Measurements from ENCODE around the gene MBNL3. TPM values are rescaled to one million over a fixed set of nuclear protein-coding genes. Genes with fewer than 3 reads are reported as not detected.

Gene MBNL3
- total RNA-seq, 2 donors from 2014 or later: 3.5 to 8.1 TPM

GRCh38 chrX:132413459-132413858 lies 75.4 kb downstream of the MBNL3 start:
- no peaks in the 10 kb centered on the region for H3K4me1 ChIP-seq (ENCODE audit: control insufficient read depth in 1 of 2, low read depth in 2 of 2)
- TF ChIP-seq CTCF (IDR thresholded peaks at IDR 0.05): no peak
- ATAC-seq (ENCODE audit: insufficient number of reproducible peaks, low FRiP score, low read depth): no peak
- H3K36me3 ChIP-seq: no peaks in the 10 kb centered on the region
- DNase-seq (ENCODE audit: low spot score): no peak
- H3K27me3 ChIP-seq (replicated peaks; ENCODE audit: insufficient read depth): no peaks in the 10 kb centered on the region
- no peak overlapping the region for H3K4me3 ChIP-seq
- H3K27ac ChIP-seq: no peak overlapping the region
- no peaks in the 10 kb centered on the region for H3K9me3 ChIP-seq

- no peaks in the 10 kb centered on the region for H3K27me3 ChIP-seq (replicated peaks; ENCODE audit: insufficient read depth)
- ATAC-seq (ENCODE audit: insufficient number of reproducible peaks, low FRiP score, low read depth): no peak
- DNase-seq (ENCODE audit: low spot score): no peak
- H3K27ac ChIP-seq: no peak overlapping the region
- TF ChIP-seq CTCF (IDR thresholded peaks at IDR 0.05): no peak
- H3K4me3 ChIP-seq: no peak overlapping the region
- H3K9me3 ChIP-seq: no peaks in the 10 kb centered on the region
- no peaks in the 10 kb centered on the region for H3K36me3 ChIP-seq
- no peaks in the 10 kb centered on the region for H3K4me1 ChIP-seq (ENCODE audit: control insufficient read depth in 1 of 2, low read depth in 2 of 2)
Measured at GRCh38 chrX:132412208-132412607, 76.6 kb downstream of the MBNL3 start.

- TF ChIP-seq CTCF (IDR thresholded peaks at IDR 0.05): no peak
- ATAC-seq (ENCODE audit: insufficient number of reproducible peaks, low FRiP score, low read depth): no peak
Measured at GRCh38 chrX:132411310-132411977, 77.4 kb downstream of the MBNL3 start.

GRCh38 chrX:132409780-132410556 lies 78.9 kb downstream of the MBNL3 start:
- Histone ChIP-seq H3K36me3 (no peaks in the 10 kb centered on the region), H3K27me3 (replicated peaks; ENCODE audit: insufficient read depth) (no peaks in the 10 kb centered on the region), H3K27ac (no peak overlapping the region), H3K4me1 (ENCODE audit: control insufficient read depth in 1 of 2, low read depth in 2 of 2) (no peaks in the 10 kb centered on the region), H3K4me3 (no peak overlapping the region), H3K9me3 (no peaks in the 10 kb centered on the region)
- DNase-seq (ENCODE audit: low spot score): no peak
- no peak for ATAC-seq (ENCODE audit: insufficient number of reproducible peaks, low FRiP score, low read depth)
- no peak for TF ChIP-seq CTCF (IDR thresholded peaks at IDR 0.05)

More at GRCh38 chrX:132411310-132411977, 77.4 kb downstream of the MBNL3 start:
- no peaks in the 10 kb centered on the region for H3K36me3 ChIP-seq
- no peak for DNase-seq (ENCODE audit: low spot score)
- no peaks in the 10 kb centered on the region for H3K9me3 ChIP-seq
- H3K27ac ChIP-seq: no peak overlapping the region
- H3K4me1 ChIP-seq (ENCODE audit: control insufficient read depth in 1 of 2, low read depth in 2 of 2): no peaks in the 10 kb centered on the region
- H3K27me3 ChIP-seq (replicated peaks; ENCODE audit: insufficient read depth): no peaks in the 10 kb centered on the region
- H3K4me3 ChIP-seq: no peak overlapping the region

GRCh38 chrX:132407691-132408090 lies 81.1 kb downstream of the MBNL3 start:
- H3K27ac ChIP-seq: no peak overlapping the region
- TF ChIP-seq CTCF (IDR thresholded peaks at IDR 0.05): no peak

More at GRCh38 chrX:132407691-132408090, 81.1 kb downstream of the MBNL3 start:
- H3K9me3 ChIP-seq: no peaks in the 10 kb centered on the region
- H3K27me3 ChIP-seq (replicated peaks; ENCODE audit: insufficient read depth): no peaks in the 10 kb centered on the region
- no peaks in the 10 kb centered on the region for H3K4me1 ChIP-seq (ENCODE audit: control insufficient read depth in 1 of 2, low read depth in 2 of 2)
- H3K4me3 ChIP-seq: no peak overlapping the region
- DNase-seq (ENCODE audit: low spot score) (no peak), ATAC-seq (ENCODE audit: insufficient number of reproducible peaks, low FRiP score, low read depth) (no peak)
- H3K36me3 ChIP-seq: no peaks in the 10 kb centered on the region

Measured in thoracic aorta (tissue), 2 donors.